ENCODE data around the gene ACP5.

- TF ChIP-seq EZH2phosphoT487 (IDR thresholded peaks at IDR 0.05; ENCODE audit: borderline replicate concordance) (no peak), CTCF (conservative IDR thresholded peaks at IDR 0.05; ENCODE audit: low read length) (no peak)
Measured at GRCh38 chr19:11550265-11550664, 27.2 kb downstream of the ACP5 start.
